ENCODE measurements around the gene ITPR1.

ITPR1 gene

GRCh38 chr3:4794798-4795197 lies 301.6 kb downstream of the ITPR1 start:
- DNase-seq (ENCODE audit: extremely low read depth, low read depth) = no peak
- TF ChIP-seq CTCF (IDR thresholded peaks at IDR 0.05; ENCODE audit: low read depth, low read length) = no peak

- DNase-seq (ENCODE audit: extremely low read depth, low read depth) = no peak
These were observed 302.8 kb downstream of the ITPR1 start for GRCh38 chr3:4795905-4796304.

GRCh38 chr3:4797201-4797705 lies 304.1 kb downstream of the ITPR1 start:
- TF ChIP-seq CTCF (IDR thresholded peaks at IDR 0.05; ENCODE audit: low read depth, low read length) = no peak
- no peak for DNase-seq (ENCODE audit: extremely low read depth, low read depth)

More at GRCh38 chr3:4795905-4796304, 302.8 kb downstream of the ITPR1 start:
- TF ChIP-seq CTCF (IDR thresholded peaks at IDR 0.05; ENCODE audit: low read depth, low read length) = no peak

GRCh38 chr3:4799266-4800256 lies 306.4 kb downstream of the ITPR1 start:
- no peak for DNase-seq (ENCODE audit: extremely low read depth, low read depth)
- TF ChIP-seq CTCF (IDR thresholded peaks at IDR 0.05; ENCODE audit: low read depth, low read length) = no peak

- TF ChIP-seq CTCF (IDR thresholded peaks at IDR 0.05; ENCODE audit: low read depth, low read length) = no peak
These were observed 307.4 kb downstream of the ITPR1 start for GRCh38 chr3:4800595-4800994.

GRCh38 chr3:4801892-4802291 lies 308.7 kb downstream of the ITPR1 start:
- no peak for DNase-seq (ENCODE audit: extremely low read depth, low read depth)
- no peak for TF ChIP-seq CTCF (IDR thresholded peaks at IDR 0.05; ENCODE audit: low read depth, low read length)

More at GRCh38 chr3:4800595-4800994, 307.4 kb downstream of the ITPR1 start:
- no peak for DNase-seq (ENCODE audit: extremely low read depth, low read depth)

GRCh38 chr3:4802903-4803302 lies 309.8 kb downstream of the ITPR1 start:
- TF ChIP-seq CTCF (IDR thresholded peaks at IDR 0.05; ENCODE audit: low read depth, low read length) = no peak
- no peak for DNase-seq (ENCODE audit: extremely low read depth, low read depth)
